ENCODE results near the gene MEIS1. TPM values are rescaled to one million over a fixed set of nuclear protein-coding genes. Genes with fewer than 3 reads are reported as not detected.
"Not testable (repeated sequence)": the region's sequence is repeated elsewhere in the genome, so short reads cannot be mapped to it uniquely, and the experiment has no call there.

MEIS1 gene
- total and polyA plus RNA-seq, 2 experiments from 2014 or later = 0.16 to 0.28 TPM

DNA sequence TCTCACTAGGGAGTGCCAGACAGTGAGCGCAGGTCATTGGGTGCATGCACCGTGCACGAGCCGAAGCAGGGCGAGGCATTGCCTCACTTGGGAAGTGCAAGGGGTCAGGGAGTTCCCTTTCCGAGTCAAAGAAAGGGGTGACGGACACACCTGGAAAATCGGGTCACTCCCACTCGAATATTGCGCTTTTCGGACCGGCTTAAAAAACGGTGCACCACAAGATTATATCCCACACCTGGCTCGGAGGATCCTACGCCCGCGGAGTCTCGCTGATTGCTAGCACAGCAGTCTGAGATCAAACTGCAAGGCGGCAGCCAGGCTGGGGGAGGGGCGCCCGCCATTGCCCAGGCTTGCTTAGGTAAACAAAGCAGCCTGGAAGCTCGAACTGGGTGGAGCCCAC is 43.7 kb upstream of the MEIS1 start:
- H3K9me2 ChIP-seq (ENCODE audit: insufficient read depth); H3K27me3 Mint-ChIP-seq (ENCODE audit: insufficient read depth, low read depth, poor library complexity); H3K9me3 Mint-ChIP-seq; H3K36me3 ChIP-seq (ENCODE audit: insufficient read depth); H3F3A ChIP-seq (replicated peaks; ENCODE audit: low read depth); ATAC-seq; DNase-seq (ENCODE audit: low spot score); H3K27me3 ChIP-seq (ENCODE audit: insufficient read depth); H4K20me1 ChIP-seq (replicated peaks; ENCODE audit: insufficient read depth); H3K27ac ChIP-seq (ENCODE audit: low read depth); H3K79me2 ChIP-seq (replicated peaks; ENCODE audit: insufficient read depth): not testable (repeated sequence)
- Histone ChIP-seq H3K4me3 (peak overlapping the region; percentile 61), H3K4me1 (ENCODE audit: insufficient read depth) (peaks cover 17% of the 10 kb centered on the region), H2AFZ (0 out of 2 replicates have a peak overlapping the region, but pooled peaks have one; percentile 5), H3K4me2 (peak overlapping the region; percentile 60)
- Mint-ChIP-seq H3K4me1 (peaks cover 29% of the 10 kb centered on the region), H3K36me3 (ENCODE audit: low read depth) (peaks cover 16% of the 10 kb centered on the region; the same call in 2 of the 3 replicates), H3K27ac (peak overlapping the region; percentile 80), H3K4me3 (peak overlapping the region; percentile 63)

DNA sequence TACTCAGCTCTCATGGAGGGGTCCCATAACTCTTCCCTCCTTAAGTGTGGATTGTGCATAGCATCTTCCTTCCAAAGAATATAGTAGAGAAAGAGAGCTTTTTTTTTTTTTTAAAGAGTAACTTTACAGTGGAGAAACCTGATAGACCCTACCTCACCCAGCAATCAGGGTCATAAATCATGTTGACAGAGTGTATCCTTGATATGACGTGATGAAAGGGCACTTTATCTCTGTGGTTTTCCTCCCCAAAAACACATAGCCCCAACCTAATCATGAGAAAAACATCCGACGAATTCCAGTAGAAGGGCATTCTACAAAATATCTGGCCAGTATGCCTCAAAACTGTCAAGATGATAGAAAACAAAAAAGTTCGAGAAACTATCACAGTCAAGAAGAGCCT is 29.5 kb upstream of the MEIS1 start:
- ATAC-seq = no peak
- no peak overlapping the region for H3K27ac ChIP-seq (ENCODE audit: low read depth)
- H3K4me1 Mint-ChIP-seq = no peaks in the 10 kb centered on the region
- no peak overlapping the region for H2AFZ ChIP-seq
- H3K27ac Mint-ChIP-seq = no peak overlapping the region
- no peaks in the 10 kb centered on the region for H3K27me3 Mint-ChIP-seq (ENCODE audit: insufficient read depth, low read depth, poor library complexity)
- H3K4me1 ChIP-seq (ENCODE audit: insufficient read depth) = no peaks in the 10 kb centered on the region
- DNase-seq (ENCODE audit: low spot score) = no peak
- peaks cover 8% of the 10 kb centered on the region; the same call in 2 of the 3 replicates for H3K9me3 Mint-ChIP-seq
- H3K4me3 Mint-ChIP-seq = no peak overlapping the region
- no peaks in the 10 kb centered on the region for H3K36me3 ChIP-seq (ENCODE audit: insufficient read depth)
- TF ChIP-seq CTCF (conservative IDR thresholded peaks at IDR 0.05; ENCODE audit: low read depth in 2 of 2) (no peak), ZNF331 (CRISPR knock-in tag; IDR thresholded peaks at IDR 0.05; ENCODE audit: low read depth) (no peak), STAT1 (IDR thresholded peaks at IDR 0.05; ENCODE audit: unreplicated experiment) (no peak), POLR2AphosphoS5 (IDR thresholded peaks at IDR 0.05; ENCODE audit: low read depth) (no peak), EZH2 (IDR thresholded peaks at IDR 0.05; ENCODE audit: low read depth, unreplicated experiment) (no peak), CREB1 (CRISPR knock-in tag; IDR thresholded peaks at IDR 0.05; ENCODE audit: low read depth) (no peak), ZNF462 (CRISPR knock-in tag; IDR thresholded peaks at IDR 0.05) (no peak), ZNF114 (CRISPR knock-in tag; IDR thresholded peaks at IDR 0.05) (no peak), JUNB (IDR thresholded peaks at IDR 0.05; ENCODE audit: unreplicated experiment) (no peak), NANOG (IDR thresholded peaks at IDR 0.05; ENCODE audit: borderline replicate concordance) (no peak), EZH2phosphoT487 (IDR thresholded peaks at IDR 0.05; ENCODE audit: unreplicated experiment) (no peak)
- TF ChIP-seq, protein P1, sequence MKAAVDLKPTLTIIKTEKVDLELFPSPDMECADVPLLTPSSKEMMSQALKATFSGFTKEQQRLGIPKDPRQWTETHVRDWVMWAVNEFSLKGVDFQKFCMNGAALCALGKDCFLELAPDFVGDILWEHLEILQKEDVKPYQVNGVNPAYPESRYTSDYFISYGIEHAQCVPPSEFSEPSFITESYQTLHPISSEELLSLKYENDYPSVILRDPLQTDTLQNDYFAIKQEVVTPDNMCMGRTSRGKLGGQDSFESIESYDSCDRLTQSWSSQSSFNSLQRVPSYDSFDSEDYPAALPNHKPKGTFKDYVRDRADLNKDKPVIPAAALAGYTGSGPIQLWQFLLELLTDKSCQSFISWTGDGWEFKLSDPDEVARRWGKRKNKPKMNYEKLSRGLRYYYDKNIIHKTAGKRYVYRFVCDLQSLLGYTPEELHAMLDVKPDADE (IDR thresholded peaks at IDR 0.05) = no peak
- no peaks in the 10 kb centered on the region for H3K27me3 ChIP-seq (ENCODE audit: insufficient read depth)
- H4K20me1 ChIP-seq (replicated peaks; ENCODE audit: insufficient read depth) = no peaks in the 10 kb centered on the region
- H3K36me3 Mint-ChIP-seq (ENCODE audit: low read depth) = peaks cover 4% of the 10 kb centered on the region; the same call in 2 of the 3 replicates
- no peak overlapping the region for H3K4me2 ChIP-seq
- no peaks in the 10 kb centered on the region for H3K9me2 ChIP-seq (ENCODE audit: insufficient read depth)
- no peak overlapping the region for H3K4me3 ChIP-seq
- no peaks in the 10 kb centered on the region for H3F3A ChIP-seq (replicated peaks; ENCODE audit: low read depth)
- no peaks in the 10 kb centered on the region for H3K79me2 ChIP-seq (replicated peaks; ENCODE audit: insufficient read depth)
